OCI-LY7 (cell line): Measurements from ENCODE around the gene YTHDF1.

Experiments used
- EZH2phosphoT487 ChIP-seq: fragments of 200-600 bp; sonication (generic); IDR thresholded peaks from 2 replicates; pipeline ENCODE4 v1.6.1; 2018; ENCODE audit warnings: low read depth, borderline replicate concordance, mild to moderate bottlenecking, mixed run types, antibody characterized with exemption, low read length, moderate library complexity, mixed read lengths
- TF ChIP-seq, protein P1 (sequence below): fragments of 200-600 bp; sonication (generic); conservative IDR thresholded peaks from 2 replicates; pipeline ENCODE4 v1.5.1; 2014; ENCODE audit warnings: mild to moderate bottlenecking, antibody characterized with exemption, low read length, moderate library complexity, mixed read lengths

DNA sequence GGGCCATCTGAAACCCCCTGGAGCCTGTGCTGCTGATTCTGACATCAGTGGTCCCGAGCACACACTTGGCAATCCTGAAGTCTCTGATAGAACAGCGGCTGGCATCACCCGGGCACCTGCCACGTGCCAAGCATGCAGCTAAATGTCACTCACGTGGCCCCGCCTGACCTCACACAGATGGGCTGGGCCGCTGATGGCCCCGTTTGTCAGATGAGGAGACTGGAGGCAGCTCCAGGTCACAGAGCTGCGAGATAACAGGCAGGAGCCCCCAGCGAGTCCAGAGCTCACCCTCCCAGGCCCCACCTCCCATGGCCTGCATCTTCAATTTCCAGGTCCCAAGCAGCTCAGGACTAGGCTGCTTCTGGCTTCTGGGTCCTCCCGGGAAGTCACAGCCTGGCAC is 67.2 kb downstream of the YTHDF1 start:
- TF ChIP-seq, protein P1, sequence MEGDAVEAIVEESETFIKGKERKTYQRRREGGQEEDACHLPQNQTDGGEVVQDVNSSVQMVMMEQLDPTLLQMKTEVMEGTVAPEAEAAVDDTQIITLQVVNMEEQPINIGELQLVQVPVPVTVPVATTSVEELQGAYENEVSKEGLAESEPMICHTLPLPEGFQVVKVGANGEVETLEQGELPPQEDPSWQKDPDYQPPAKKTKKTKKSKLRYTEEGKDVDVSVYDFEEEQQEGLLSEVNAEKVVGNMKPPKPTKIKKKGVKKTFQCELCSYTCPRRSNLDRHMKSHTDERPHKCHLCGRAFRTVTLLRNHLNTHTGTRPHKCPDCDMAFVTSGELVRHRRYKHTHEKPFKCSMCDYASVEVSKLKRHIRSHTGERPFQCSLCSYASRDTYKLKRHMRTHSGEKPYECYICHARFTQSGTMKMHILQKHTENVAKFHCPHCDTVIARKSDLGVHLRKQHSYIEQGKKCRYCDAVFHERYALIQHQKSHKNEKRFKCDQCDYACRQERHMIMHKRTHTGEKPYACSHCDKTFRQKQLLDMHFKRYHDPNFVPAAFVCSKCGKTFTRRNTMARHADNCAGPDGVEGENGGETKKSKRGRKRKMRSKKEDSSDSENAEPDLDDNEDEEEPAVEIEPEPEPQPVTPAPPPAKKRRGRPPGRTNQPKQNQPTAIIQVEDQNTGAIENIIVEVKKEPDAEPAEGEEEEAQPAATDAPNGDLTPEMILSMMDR = no peak
- TF ChIP-seq EZH2phosphoT487 = no peak
